A549 (cell line): ENCODE data around the gene CPS1.

ENCODE experiments used
- CBX2 ChIP-seq: fragments of 200-600 bp; sonication (generic); IDR thresholded peaks from 2 replicates; pipeline ENCODE4 v1.6.1; 2016; ENCODE audit warnings: low read depth, mild to moderate bottlenecking, borderline replicate concordance
- HDAC2 ChIP-seq: fragments of 200-600 bp; sonication (generic); IDR thresholded peaks from 2 replicates; pipeline ENCODE4 v1.6.1; 2016
- PHF8 ChIP-seq: fragments of 200-600 bp; sonication (generic); IDR thresholded peaks from 2 replicates; pipeline ENCODE4 v1.6.1; 2016; ENCODE audit warnings: low read depth, mild to moderate bottlenecking, antibody characterized with exemption, moderate library complexity, borderline replicate concordance
- POLR2A ChIP-seq: IDR thresholded peaks from 2 replicates; pipeline ENCODE4 v1.6.1; 2012; ENCODE audit warnings: mild to moderate bottlenecking, low read length
- RAD21 ChIP-seq, 2 experiments: fragments of >200 bp in 1 of 2; sonication (Bioruptor Twin) in 1 of 2; formaldehyde crosslinking in 1 of 2; IDR thresholded peaks in 1 of 2; conservative IDR thresholded peaks in 1 of 2; 2 replicates in 1 of 2; 3 replicates in 1 of 2; pipeline ENCODE4 v1.6.1; 2012 to 2018; ENCODE audit warnings: inconsistent platforms in 1 of 2
- RFX5 ChIP-seq: fragments of 450-650 bp; IDR thresholded peaks from 2 replicates; pipeline ENCODE4 v1.7.1; 2014; ENCODE audit warnings: antibody characterized with exemption, mild to moderate bottlenecking, moderate library complexity
- SMC3 ChIP-seq: fragments of >200 bp; sonication (Bioruptor Twin); formaldehyde crosslinking; IDR thresholded peaks from 3 replicates; pipeline ENCODE4 v1.6.1; 2018; ENCODE audit warnings: inconsistent platforms
- TF ChIP-seq, protein P1 (sequence below): fragments of >200 bp; sonication (Bioruptor Twin); formaldehyde crosslinking; IDR thresholded peaks from 3 replicates; pipeline ENCODE4 v1.5.1; 2016

DNA sequence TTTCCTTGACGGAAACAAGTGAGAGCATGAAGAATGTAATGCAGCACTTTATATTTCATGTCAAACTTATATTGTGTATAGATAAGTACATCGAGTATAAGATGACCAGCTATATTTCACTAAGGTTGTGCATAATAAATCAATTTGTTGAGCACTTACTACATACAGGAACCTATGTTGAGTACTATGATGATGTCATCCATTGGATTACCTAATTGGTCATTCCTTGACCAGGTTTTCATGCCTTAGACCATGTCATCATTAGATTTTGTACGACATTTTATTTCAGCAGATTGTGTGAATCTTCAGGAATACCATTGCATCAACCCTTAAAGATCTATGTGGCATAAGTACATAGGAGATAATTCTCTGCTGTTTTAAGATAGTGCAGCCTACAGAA is 119.7 kb downstream of the CPS1 start:
- TF ChIP-seq, protein P1, sequence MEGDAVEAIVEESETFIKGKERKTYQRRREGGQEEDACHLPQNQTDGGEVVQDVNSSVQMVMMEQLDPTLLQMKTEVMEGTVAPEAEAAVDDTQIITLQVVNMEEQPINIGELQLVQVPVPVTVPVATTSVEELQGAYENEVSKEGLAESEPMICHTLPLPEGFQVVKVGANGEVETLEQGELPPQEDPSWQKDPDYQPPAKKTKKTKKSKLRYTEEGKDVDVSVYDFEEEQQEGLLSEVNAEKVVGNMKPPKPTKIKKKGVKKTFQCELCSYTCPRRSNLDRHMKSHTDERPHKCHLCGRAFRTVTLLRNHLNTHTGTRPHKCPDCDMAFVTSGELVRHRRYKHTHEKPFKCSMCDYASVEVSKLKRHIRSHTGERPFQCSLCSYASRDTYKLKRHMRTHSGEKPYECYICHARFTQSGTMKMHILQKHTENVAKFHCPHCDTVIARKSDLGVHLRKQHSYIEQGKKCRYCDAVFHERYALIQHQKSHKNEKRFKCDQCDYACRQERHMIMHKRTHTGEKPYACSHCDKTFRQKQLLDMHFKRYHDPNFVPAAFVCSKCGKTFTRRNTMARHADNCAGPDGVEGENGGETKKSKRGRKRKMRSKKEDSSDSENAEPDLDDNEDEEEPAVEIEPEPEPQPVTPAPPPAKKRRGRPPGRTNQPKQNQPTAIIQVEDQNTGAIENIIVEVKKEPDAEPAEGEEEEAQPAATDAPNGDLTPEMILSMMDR: no peak
- no peak for TF ChIP-seq RAD21 (conservative IDR thresholded peaks at IDR 0.05 in 1 of 2, IDR thresholded peaks at IDR 0.05 in 1 of 2)
- TF ChIP-seq HDAC2: no peak
- no peak for TF ChIP-seq RFX5
- TF ChIP-seq PHF8: no peak
- TF ChIP-seq CBX2: no peak
- no peak for TF ChIP-seq POLR2A
- no peak for TF ChIP-seq SMC3
